ENCODE data around the gene PDE2A.

Gene PDE2A

DNA sequence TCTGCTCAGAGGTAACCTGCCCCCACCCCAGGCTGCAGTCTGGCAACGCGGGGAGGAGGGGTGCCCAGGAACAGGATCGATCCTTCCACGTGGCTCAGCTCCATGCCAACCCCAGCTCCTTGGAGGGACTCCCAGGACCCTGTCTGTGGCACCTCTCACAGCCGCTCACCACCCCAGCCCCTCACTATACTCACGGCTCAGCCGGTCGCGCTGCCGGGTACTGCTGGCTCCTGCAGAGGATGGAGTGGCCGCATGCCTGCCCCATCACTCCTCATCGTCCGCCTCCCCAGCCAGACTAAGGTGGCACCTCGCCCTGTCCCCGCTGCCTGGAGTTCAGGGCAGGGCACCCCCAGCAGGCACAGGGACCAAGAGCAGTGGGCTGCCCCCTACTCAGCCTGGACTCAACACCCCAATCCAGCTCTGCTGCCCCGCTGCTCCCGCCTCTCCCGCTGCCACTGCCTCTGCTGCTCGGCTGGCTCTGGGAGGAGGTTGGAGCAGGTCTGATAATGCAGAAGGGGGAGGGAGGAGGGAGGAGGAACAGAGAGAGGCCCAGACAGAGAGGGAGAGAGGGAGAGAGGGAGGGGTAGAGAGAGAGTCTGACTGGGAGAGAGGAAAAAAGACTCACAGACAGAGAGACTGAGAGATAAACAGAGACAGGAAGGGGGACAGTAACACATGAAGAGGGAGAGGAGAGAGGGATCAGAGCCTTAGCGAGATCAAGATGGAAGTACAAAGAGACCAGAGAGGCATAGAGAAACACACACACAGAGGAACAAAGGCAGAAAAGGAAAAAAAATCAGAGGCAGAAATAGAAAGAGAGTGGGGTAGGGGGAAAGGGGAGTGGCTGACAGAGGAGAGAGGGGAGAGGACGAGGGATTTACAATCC is at the start of gene PDE2A:
PDE2A (minus strand) TSS at position 480 of the 886 bp plus-strand sequence; CDS start at position 265, 215 bp downstream.
- DNase-seq, result no peak

DNA sequence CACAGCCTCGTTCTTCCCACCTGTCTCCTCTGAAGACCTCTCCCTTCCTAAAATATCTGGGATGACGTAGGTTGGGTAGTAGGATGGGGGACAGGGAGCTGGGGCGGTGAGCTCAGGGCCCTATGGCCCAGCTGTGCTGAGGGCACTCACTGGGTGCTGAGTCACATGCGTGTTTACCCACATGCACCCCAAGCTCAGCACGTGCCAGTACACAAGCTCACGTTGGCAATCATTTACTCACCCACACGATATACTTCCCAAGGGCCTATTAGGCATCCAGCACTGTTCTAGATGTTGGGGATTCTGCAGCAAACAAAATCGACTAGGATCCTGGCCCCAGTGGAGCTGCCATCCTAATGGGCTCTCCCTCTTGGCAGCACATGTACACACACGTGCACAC is 49.3 kb upstream of the PDE2A start:
- no peak for DNase-seq

DNA sequence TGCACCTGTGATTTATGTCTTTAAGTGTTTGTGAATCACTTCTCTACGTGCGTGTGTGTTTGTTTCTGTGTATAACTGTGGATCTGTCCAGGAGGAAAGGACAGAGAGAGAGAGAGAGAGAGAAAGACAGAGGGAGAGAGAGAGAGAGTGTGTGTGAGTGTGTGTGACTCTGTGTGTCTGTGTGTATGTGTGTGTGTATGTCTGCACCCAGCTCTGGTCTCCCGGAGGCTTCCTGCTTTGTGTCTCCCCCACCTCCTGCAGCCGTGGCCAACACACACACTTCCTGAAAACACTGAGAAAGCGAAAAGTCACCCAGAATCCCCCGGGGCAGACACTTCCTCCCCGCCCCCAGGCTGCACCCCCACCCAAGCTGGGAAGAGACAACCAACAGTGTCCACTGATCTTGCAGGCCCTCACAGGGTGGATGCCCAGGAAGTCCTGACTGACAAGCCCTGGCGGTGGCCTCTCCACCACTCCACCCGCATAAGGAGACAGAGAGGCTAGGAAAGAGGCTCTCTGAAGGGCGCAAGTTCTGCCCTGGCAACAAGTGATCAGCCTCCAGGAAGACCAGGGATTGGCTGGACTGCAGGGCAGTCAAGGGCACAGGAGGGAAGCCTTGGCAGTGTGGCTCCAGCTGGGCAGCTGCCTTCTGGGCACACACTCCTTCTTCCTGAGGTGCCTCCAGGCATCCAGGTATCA is 48.0 kb upstream of the PDE2A start:
- peak; percentile 85 for DNase-seq

DNA sequence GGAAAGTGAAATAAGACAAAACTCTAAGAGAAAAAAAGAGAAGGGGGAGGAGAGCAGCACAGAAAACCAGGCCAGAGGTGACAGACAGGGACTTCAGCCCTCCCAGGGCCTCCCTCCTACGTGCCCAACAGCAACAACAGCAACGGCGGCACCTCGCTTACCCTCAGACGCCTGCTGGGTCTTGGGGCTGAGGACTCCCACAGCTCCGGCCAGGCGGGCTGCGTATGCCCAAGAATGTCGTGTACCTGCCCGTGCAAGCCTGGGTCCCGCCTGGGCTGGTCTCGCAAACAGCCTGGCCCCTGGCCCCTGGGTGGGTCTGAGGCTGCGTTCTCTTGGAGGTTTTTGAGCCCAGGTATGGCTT is 47.4 kb upstream of the PDE2A start:
- DNase-seq, result peak; percentile 11

DNA sequence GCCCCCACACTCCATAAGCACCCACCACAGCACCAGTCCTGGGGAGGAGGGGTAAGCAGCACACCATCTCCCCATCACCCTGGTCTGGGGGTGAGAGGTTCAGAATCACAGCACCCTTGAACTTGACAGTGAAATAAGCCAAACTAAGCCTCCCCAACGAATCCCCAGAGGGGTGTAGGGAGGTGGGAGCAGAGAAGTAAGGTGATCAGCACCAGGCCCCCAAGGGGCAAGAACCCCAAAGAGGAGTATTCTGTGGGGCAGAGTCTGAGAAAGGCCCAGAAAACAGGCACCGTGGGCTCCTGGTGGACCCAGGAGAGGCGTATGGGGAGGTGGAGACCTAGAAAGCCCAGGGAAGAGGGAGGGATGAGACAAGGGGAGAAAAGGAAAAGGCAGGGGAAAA is 47.1 kb upstream of the PDE2A start:
- DNase-seq, result no peak

DNA sequence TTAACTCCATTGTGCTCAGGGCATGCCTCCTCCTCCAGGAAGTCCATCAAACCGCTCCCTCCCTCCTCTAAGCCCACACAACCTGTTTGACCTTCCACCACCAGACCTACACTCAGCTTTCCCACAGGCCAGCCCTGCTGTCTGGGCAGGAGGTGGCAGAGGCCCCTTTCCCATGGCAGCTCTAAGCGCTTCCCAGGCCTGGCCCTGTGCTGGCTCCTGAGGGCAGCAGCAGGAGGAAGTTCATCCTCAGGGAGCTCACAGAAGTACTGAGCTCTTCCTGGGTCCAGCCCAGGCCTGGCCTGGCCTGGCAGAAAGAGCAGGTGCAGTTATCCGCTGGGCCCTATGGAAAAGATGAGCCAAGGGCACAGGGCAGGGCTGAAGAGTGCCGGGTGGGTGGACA is 46.6 kb upstream of the PDE2A start:
- no peak for DNase-seq

DNA sequence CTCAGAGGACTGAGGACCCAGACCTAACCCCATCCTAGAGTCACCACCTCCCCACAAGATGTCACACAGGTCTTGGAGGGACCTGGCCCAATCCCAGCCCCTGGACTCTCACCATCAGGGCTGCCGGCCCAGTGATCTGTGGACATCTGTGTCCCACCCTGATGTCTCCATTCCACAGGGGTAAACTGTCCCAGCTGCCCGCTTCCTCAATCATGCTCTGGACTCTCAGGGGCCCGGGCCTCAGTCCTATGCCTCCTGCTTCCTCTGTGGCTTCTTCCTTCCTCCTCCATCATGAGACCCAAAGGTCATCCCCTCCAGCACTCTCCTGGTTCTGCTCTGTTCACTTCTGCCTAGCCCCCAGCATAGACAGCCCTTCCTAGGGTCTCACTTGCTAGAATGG is 45.8 kb upstream of the PDE2A start:
- no peak for DNase-seq

DNA sequence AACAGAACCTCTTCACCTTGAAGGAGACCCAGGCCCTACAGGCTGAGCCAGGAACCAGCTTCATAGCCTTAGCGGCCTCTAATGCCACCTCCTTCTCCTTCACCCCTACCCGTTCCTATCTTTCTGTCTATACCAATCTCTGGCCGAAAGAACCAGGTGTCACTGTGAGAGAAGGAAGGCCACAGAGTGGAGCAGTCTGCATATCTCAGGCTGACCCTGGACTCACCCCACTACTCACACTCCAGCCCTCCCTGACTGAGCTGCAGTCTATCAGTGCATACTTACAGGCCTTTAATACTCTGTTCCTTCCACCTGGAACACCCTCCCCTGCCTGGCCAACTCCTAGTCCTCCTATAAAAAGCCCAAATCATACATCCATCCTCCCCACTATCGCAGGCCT is 45.3 kb upstream of the PDE2A start:
- DNase-seq, result peak; percentile 42

DNA sequence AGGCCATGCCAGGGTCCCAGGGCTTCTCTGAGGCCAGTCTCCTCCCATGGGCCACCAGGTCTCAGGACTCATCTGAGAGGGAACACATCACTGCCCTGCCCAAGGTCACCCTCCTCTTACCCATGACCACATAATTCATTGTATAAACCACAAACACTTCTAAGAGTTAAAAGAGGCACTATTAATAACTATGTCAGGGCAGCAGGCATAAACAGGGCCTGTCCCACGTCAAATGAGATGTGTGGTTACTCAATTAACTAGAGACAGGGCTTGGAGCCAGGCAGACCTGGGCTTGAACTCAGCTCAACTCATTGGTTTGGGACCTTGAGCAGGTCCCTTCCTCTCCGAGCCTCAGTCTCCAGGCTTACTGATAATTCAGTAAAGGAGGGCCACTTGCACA is 44.9 kb upstream of the PDE2A start:
- DNase-seq, result peak; percentile 56

DNA sequence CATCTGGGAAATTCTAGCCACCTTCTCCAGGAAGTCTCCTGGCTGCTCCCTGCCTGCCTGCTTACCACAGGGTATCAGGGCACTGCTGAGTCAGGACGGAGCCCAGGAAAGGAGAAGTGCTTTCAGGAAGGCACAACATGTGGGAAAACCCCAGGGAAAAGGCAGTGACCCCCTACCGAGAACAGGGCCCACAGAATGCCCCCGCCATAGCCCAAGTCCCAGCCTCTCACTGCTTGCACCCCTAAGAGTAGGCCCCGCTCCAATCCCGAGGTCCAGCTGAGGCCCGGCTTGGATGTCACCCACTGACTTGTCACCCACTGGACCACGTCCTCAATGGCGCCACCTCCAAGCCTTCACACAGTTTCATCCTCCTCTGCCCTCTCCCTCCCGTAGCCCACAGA is 43.9 kb upstream of the PDE2A start:
- no peak for DNase-seq

DNA sequence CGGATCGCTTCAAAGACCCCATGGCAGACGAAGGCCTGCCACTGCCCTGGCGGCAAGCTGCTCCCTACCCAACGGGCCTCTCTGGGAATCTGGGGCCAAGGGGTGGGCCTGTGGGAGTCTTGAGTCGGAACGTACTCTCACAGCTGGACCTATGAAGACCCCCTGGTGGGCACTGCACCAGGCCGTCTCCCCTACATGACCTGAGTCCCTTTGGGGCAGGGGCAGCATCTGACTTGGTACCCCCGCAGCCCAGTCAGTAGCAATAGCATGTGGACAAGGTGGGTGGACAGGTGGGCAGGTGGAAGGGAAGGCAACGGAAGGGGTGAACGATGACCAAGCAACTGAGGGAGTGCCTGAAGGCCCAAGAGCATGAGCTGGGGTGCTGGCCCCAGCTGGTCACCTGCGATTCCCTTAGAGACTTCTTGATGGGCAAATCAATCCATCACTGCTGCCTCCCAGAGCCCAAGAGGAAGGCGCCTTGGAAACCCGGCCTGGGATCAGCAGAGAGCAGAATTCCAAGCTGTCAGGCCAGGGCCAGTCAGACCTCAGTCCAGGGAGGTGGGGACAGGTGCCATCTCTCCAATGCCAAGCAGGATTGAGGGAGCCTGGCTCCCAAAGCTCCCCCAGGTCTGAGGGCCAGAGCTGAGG is 42.7 kb upstream of the PDE2A start:
- no peak for DNase-seq

DNA sequence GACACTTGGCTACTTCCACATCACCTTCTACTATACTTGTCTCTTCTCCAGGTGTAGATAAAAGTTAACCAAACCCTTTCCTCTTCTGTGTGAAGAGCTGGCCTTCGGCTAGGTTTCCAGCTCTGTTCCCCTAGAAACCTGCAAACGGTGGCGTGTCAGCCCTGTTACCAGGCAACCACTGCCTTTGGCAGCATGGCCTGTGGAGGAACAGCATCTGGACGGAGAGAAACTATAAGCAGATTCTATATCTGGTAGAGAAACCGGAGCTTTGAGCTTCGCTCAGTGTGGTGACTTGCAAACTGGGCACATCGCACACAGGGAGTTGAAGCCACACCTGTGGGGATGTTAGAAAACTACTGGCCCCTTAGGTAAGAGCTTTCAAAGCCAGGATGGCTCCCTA is 42.1 kb upstream of the PDE2A start:
- peak; percentile 21 for DNase-seq

DNA sequence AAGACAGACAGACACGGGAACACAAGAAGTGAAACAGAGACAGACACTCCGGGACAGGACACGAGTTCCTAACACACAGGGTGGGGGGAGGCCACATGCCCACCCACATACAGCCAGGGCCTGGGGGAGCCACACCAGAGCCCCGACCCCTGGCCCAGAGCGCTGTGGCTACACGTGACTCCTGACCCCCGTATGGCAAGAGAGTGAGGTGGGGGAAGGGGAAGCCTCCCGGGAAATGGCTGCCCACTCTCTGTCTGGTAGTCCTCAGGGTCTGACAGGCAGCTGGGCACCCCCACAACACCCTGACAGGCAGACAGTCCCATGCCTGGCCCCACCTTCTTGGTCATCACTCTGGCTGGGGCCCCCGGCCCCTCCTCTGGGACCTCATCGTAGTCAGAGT is 38.6 kb upstream of the PDE2A start:
- no peak for DNase-seq

DNA sequence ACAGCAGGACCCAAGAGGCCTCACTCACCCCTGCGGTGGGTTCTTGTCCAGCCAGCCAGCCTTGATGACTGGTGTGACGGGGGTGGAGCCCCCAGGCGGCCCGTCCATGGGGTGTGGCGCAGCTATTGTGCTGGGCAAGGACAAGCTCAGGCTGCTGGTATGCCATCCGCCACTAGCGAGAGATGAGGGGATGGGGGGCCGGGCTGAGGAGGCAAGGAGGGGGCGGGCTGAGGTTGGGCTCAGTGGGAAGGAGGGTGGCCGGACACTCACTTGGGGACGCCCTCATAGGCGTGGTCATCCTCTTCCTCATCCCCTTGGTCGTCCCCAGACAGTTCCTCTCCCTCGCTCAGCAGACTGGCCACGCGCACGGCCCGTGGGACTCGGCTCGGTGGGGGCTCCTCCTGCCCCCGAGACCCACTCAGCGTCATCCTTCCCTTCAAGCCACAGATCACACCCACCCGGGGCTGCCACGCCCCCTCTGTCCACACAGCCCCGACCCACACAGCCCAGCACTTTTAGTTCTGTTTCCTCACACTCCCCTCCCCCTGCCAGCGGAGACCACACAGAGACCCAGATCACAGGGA is 38.0 kb upstream of the PDE2A start:
- no peak for DNase-seq

DNA sequence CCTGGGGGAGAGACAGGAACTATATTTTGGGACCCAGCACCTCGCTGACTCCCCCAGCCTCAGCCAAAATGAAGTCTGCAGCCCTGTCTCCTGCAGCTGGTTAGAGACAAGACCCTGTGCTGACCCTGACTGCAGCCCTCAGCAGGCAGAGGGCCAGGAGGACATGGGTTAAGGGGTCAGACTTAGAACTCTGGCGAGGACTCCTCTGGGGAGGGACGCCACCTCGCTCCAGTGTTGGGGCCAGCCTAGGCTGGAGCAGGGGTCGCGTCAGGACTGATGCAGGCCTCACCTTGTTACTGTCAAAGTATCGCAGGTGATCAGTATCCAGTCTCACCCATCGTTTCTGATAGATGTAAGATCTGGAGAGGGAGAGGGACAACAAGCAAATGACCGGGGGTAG is 36.9 kb upstream of the PDE2A start:
- DNase-seq, result no peak

DNA sequence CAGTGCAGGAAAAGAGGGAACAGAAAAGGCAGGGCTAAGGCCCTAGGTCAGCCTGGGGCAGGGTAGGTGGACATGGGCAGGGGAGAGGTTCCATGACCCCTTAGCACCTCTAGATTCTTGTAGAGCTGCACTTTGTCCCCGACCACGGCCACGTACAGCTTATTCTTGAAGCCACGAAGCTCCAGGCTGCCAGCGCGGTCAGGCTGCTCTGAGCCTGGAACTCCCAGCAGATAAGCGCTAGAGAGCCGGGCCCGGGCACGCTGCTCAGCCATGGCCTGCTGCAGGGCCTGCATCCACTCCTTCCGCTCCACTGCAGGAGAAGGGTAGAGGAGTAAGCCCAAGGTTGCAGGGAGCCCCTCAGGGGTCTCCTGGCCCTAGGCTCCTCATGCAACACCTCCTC is 36.1 kb upstream of the PDE2A start:
- DNase-seq, result no peak

DNA sequence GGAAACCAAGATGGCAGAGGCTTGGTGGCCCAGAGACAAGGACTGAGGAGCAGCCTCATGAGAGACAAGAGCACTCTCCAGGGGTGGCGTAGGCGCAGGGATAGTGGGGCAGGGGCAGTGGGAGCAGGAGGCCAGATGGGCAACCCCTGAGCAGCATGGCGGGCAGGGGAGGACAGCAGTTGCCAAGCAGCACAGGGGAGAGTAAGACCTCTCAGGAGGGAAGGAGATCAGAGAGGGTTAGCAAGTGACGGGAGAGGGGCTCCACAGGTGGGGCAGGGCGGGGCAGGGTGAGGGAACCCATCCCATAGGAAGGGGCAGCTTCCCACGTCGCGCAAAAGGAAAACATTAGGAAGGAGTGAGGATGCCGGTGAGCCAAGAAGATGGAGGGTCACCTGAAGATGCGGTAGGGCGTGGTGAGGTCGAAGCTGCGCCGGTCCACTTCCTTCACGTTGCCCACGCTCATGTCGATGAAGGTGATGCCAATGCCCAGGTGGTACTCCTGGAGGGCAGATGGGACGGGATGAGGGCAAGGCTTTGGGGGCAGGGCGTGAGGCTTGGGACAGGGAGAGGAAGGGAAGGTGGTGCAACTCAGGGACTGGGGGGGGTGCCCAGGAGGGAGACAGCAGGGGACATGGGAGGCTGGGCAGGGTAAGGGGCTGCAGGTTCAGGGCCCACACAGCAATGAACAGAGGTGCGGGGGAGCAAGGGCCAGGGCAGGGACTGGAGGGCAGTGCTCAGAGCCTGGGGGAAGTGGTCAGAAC is 35.4 kb upstream of the PDE2A start:
- no peak for DNase-seq

DNA sequence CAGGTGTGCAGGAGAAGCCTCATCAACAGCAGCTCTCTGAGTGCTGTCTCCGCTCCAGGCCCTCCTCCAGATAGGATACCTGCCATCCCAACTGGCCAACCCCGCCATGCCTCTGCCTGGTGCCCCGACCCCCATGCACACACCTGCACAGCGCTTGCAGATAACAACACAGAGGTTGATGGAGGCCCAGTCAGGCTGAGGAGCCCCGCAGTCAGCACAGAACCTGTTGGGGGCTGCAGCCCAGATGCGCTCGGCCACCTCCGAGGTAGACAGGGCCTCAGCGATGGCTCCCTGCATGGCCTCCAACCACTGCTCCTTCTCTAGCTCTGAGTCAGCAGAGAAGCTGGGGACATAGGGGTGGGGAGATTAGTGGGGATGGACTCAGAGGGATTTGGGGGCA is 32.8 kb upstream of the PDE2A start:
- no peak for DNase-seq

DNA sequence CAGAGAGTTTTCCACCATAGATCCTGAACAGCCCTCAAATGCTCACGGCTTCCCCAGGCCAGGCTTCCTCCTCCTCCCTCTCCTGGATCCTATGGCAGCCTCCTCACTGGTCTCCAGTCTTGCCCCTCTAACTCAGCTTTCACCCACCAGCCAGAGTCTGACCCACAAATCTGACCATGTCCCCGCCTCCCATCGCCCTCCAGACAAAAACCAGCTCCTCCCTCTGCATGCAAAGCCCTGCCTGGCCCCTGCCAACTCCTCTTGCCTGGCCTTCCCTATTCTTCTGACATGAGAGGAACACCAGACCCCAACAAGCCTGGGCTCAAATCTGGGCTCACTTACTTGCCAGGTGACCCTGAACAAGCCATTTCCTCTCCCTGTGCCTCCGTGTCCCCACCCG is 32.4 kb upstream of the PDE2A start:
- DNase-seq, result no peak

DNA sequence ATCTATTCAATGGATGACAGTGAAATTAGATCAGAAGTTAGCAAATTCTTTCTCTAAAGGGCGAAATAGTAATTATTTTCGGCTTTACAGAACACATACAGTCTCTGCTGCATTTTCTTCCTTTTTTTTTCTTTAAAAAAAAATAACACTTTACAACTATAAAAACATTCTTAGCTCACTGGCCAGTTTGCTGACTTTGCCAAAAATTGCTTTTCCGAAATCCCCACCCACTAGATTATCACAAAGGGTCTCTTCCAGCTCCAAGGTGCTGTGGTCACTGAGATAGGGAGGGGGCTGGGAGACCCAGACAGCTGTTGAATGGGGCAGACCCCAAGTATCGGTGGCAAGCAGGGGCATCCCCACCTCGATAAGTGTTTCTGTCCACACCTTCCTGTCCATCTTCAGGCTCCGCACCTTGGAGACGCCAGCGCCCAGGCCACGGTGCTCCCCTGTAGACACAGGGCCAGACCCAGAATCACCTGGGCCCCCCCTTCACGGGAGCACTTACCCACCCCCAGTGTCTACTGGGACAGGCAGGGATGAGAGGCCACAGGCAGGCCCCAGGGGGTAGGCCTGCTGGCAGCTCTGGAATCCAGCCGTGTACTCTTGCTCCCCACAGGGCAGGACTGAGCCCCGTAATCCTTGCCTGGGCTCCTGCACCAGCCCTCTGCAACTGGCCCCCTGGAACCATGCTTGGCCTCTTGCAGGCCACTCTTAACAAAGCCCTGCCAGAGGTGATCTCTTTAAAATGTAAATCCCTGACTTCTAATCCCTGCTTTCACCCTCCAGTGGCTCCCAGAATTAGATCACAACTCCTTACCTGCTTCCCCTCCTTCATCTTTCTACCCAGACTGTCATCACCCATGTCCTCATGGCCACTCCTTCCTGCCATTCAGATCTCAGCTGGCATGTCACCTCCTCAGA is 31.5 kb upstream of the PDE2A start:
- no peak for DNase-seq

DNA sequence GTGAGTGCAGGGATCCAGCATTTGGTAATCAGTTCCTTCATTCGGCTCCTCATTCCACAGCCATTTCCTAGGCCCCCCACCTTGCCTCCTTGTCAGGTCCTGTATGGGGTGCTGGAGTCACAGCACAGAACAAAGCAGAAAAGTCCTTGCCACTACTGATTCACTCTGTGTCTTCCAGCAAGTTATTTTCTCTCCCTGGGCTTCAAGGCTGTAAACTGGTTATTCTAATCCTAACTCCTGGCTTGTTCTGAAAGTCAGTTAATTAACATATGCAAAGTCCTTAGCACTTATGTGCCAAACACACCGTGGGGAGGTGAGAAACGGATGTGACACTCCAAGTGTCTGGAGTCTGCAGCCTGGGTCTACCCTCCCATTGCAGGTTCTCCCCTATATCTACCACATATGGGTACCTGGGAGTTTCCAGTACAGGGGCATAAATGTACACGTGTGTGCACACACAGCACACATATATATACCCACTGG is 30.6 kb upstream of the PDE2A start:
- no peak for DNase-seq

Data from RPMI8226 (cell line).